ENCODE results near the gene SNX32. TPM values are rescaled to one million over a fixed set of nuclear protein-coding genes. Genes with fewer than 3 reads are reported as not detected.

SNX32 gene
- total RNA-seq, 1 donor from 2014 or later, result 0.47 TPM

- Histone ChIP-seq H3K4me3 (no peak overlapping the region), H3K9me3 (no peaks in the 10 kb centered on the region), H3K4me1 (peaks cover 33% of the 10 kb centered on the region), H3K27me3 (ENCODE audit: low read depth) (no peaks in the 10 kb centered on the region), H3K36me3 (peaks cover 44% of the 10 kb centered on the region), H3K27ac (no peak overlapping the region)
- DNase-seq (peak; percentile 40), ATAC-seq (no peak)
- intact Hi-C loops (cut with DNase I), result loop anchor here (10.0 kb wide), 1 partner anchor 100 kb away; no protein-coding TSS in a partner anchor
- TF ChIP-seq CTCF (IDR thresholded peaks at IDR 0.05), result no peak
These were observed 51.5 kb downstream of the SNX32 start for GRCh38 chr11:65885231-65885630.

GRCh38 chr11:65885808-65886536 is 52.2 kb downstream of the SNX32 start:
- no peaks in the 10 kb centered on the region for H3K27me3 ChIP-seq (ENCODE audit: low read depth)

GRCh38 chr11:65886826-65887722 is 53.3 kb downstream of the SNX32 start:
- intact Hi-C loops (cut with DNase I), result loop anchor here (10.0 kb wide), 1 partner anchor 98 kb away; no protein-coding TSS in a partner anchor
- Histone ChIP-seq H3K27ac (peak overlapping the region; percentile 98), H3K27me3 (ENCODE audit: low read depth) (no peaks in the 10 kb centered on the region), H3K4me3 (peak overlapping the region; percentile 88), H3K9me3 (no peaks in the 10 kb centered on the region), H3K4me1 (peaks cover 45% of the 10 kb centered on the region), H3K36me3 (peaks cover 41% of the 10 kb centered on the region)
- TF ChIP-seq CTCF (IDR thresholded peaks at IDR 0.05), result no peak
- peak; percentile 47 for DNase-seq
- no peak for ATAC-seq

More at GRCh38 chr11:65885808-65886536, 52.2 kb downstream of the SNX32 start:
- H3K36me3 ChIP-seq, result peaks cover 44% of the 10 kb centered on the region
- peaks cover 34% of the 10 kb centered on the region for H3K4me1 ChIP-seq
- no peak for TF ChIP-seq CTCF (IDR thresholded peaks at IDR 0.05)
- intact Hi-C loops (cut with DNase I), result loop anchor here (10.0 kb wide), 1 partner anchor 99 kb away; no protein-coding TSS in a partner anchor
- H3K9me3 ChIP-seq, result no peaks in the 10 kb centered on the region
- DNase-seq (peak; percentile 7), ATAC-seq (no peak)
- no peak overlapping the region for H3K27ac ChIP-seq
- H3K4me3 ChIP-seq, result no peak overlapping the region

- peak overlapping the region; percentile 98 for H3K27ac ChIP-seq
- peaks cover 34% of the 10 kb centered on the region for H3K36me3 ChIP-seq
- H3K9me3 ChIP-seq, result no peaks in the 10 kb centered on the region
- H3K4me1 ChIP-seq, result peaks cover 52% of the 10 kb centered on the region
- no peak for ATAC-seq
- intact Hi-C loops (cut with DNase I), result loop anchor here (10.0 kb wide), 1 partner anchor 97 kb away; no protein-coding TSS in a partner anchor
- TF ChIP-seq CTCF (IDR thresholded peaks at IDR 0.05), result no peak
- H3K27me3 ChIP-seq (ENCODE audit: low read depth), result no peaks in the 10 kb centered on the region
- no peak for DNase-seq
- H3K4me3 ChIP-seq, result peak overlapping the region; percentile 88
These were observed 54.0 kb downstream of the SNX32 start for GRCh38 chr11:65887723-65888162.

- Histone ChIP-seq H3K36me3 (peaks cover 29% of the 10 kb centered on the region), H3K9me3 (no peaks in the 10 kb centered on the region), H3K4me3 (peak within 1 kb of the TSS; percentile 88), H3K27ac (peak within 1 kb of the TSS; percentile 98), H3K4me1 (peaks cover 57% of the 10 kb centered on the region), H3K27me3 (ENCODE audit: low read depth) (no peaks in the 10 kb centered on the region)
- peak; percentile 83 for TF ChIP-seq CTCF (IDR thresholded peaks at IDR 0.05)
- DNase-seq (peak; percentile 98), ATAC-seq (peak; percentile 89 to 90)
- intact Hi-C loops (cut with DNase I), result loop anchor here (10.0 kb wide), 1 partner anchor 97 kb away; no protein-coding TSS in a partner anchor
These were observed 54.5 kb downstream of the SNX32 start, which contains the start of gene FIBP for GRCh38 chr11:65888163-65888814. Gene FIBP, minus strand, starts transcription at chr11:65888471. Its CDS starts 53 bp downstream, at chr11:65888418.
